Mucosa of gallbladder (tissue), 1 donor: ENCODE data around the gene NOP56. TPM values are rescaled to one million over a fixed set of nuclear protein-coding genes. Genes with fewer than 3 reads are reported as not detected.
"Not testable (repeated sequence)": the region's sequence is repeated elsewhere in the genome, so short reads cannot be mapped to it uniquely, and the experiment has no call there.

Source experiments
- DNase-seq: peaks from one replicate; pipeline ENCODE4 v3.0.0-alpha.2; 2020; ENCODE audit warnings: low spot score
- total RNA-seq: library from RNA; stranded (reverse); gene quantifications from one replicate; pipeline ENCODE4 v1.2.1, GENCODE V29; 2021
- donor health status: DM: no; HTN: no; CAD: no.

NOP56 gene
- total RNA-seq, 1 donor from 2014 or later, result 82.9 TPM

- DNase-seq, result not testable (repeated sequence)
These were observed 32.4 kb downstream of the NOP56 start for GRCh38 chr20:2684817-2685216.

- DNase-seq, result no peak
These were observed 35.1 kb downstream of the NOP56 start for GRCh38 chr20:2687514-2687913.

GRCh38 chr20:2688041-2688591, 35.7 kb downstream of the NOP56 start:
- DNase-seq, result peak; percentile 32

GRCh38 chr20:2690213-2690612, 37.8 kb downstream of the NOP56 start:
- DNase-seq, result no peak

- DNase-seq, result no peak
These were observed 38.3 kb downstream of the NOP56 start for GRCh38 chr20:2690718-2691117.

GRCh38 chr20:2691127-2691526, 38.7 kb downstream of the NOP56 start:
- DNase-seq, result no peak

- no peak for DNase-seq
These were observed 39.2 kb downstream of the NOP56 start for GRCh38 chr20:2691663-2692035.

- DNase-seq, result peak; percentile 18
These were observed 39.8 kb downstream of the NOP56 start, which contains the start of gene EBF4 for GRCh38 chr20:2692036-2692885. EBF4 (plus strand) TSS chr20:2692780; CDS start chr20:2693646, 866 bp downstream.

GRCh38 chr20:2692886-2693285, 40.5 kb downstream of the NOP56 start:
- DNase-seq, result no peak

GRCh38 chr20:2693286-2694007, 41.0 kb downstream of the NOP56 start:
- DNase-seq, result no peak

- no peak for DNase-seq
These were observed 41.6 kb downstream of the NOP56 start for GRCh38 chr20:2694008-2694471.

GRCh38 chr20:2694519-2694918, 42.1 kb downstream of the NOP56 start:
- no peak for DNase-seq

GRCh38 chr20:2695206-2695983, 43.0 kb downstream of the NOP56 start:
- no peak for DNase-seq

GRCh38 chr20:2695984-2696525, 43.6 kb downstream of the NOP56 start:
- not testable (repeated sequence) for DNase-seq

GRCh38 chr20:2696646-2697045, 44.2 kb downstream of the NOP56 start:
- DNase-seq, result no peak

- DNase-seq, result no peak
These were observed 45.3 kb downstream of the NOP56 start for GRCh38 chr20:2697768-2698167.

GRCh38 chr20:2698186-2698817, 45.9 kb downstream of the NOP56 start:
- no peak for DNase-seq

GRCh38 chr20:2698912-2699311, 46.5 kb downstream of the NOP56 start:
- peak; percentile 5 for DNase-seq

GRCh38 chr20:2699775-2700413, 47.5 kb downstream of the NOP56 start:
- peak; percentile 7 for DNase-seq

GRCh38 chr20:2700913-2701620, 48.6 kb downstream of the NOP56 start:
- peak; percentile 8 for DNase-seq
